HG03097 (cell line): ENCODE data around the gene YPEL3.

Source experiments
- ATAC-seq: cut with Tn5 transposase; IDR thresholded peaks from one replicate; pipeline ENCODE4 v1.9.1; 2021; ENCODE audit not compliant: unreplicated experiment, low FRiP score

YPEL3 gene

DNA sequence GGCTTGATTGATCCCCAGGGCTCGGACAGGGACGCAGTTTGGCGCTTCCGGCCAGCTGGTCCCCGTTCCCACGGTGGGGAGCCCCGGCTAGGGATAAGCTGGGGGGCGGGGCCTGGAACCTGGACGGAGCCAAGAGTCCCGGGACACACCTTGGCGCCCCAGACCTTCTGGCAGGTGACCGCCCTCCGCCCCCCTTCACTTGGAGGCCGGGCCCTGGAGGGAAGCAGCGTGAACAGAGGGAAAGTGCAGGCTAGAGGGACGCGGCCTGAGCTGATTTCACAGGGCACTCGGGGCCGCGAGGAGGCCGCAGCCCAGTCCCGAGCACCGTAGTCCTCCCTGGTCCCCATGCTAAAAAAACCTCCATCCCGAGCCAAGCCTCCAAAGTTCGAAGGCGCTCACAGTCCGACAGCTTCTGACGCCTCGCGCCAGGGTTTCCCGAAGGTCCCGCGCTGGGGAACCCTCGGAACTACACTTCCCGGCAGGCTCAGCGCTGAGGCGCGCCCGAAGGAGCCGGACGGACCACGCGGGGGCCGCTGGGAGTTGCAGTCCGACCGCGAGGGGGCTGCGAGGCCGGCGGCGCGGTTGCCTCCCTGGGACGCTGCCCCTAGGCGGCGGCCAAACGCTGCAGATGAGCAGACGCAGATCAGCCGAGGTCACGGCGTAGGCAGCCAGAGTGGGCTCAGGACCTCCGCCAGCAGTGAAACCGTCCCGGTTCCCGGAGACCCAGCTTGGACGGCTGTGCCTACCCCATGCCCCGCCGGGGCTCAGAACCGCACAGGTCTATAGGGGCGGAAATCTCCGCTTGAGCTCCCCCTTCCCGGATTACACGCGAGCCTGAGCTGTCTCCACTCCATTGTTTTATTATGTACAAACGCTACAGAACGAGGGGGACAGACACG is 4.3 kb downstream of the YPEL3 start, which contains the start of gene TBX6:
Gene TBX6, minus strand, starts transcription at position 451 of the 899 bp plus-strand sequence. CDS start 731 bp downstream, outside the sequence.
- peak; percentile 66 for ATAC-seq

DNA sequence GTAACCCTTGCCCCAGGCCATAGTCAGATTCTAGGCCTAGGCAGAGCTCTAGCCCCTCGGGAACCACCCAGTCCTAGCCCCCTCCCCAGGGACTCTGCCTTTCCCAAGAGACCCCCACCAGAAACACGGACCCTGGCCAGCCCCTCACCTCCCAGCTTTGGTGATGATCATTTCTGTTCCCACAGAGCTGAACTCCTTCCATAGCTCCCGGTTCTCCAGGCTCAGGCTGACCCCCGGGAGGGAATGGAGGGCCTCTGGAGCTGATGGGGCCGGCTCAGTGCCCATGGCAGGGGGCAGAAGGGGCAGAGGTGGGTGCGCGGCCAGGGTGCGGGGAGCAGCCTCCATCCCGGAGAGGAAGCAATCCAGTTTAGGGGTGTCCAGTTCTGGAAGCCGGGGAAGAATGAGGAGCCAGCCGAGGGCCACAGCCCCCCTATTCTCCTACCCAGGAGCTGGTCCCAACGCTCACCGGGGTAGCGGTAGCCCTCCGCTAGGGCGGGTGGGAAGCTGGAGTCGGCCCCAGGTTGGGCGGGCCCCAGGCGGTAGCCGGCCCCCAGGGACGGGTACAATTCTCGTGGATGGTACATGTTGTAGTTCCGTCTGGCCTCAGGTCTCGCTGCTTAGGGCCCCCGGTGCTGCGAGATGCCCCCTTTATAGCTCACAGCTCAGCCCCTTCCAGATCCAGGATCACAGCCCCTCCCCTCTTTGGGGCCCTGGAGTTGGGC is 5.2 kb downstream of the YPEL3 start:
- no peak for ATAC-seq

DNA sequence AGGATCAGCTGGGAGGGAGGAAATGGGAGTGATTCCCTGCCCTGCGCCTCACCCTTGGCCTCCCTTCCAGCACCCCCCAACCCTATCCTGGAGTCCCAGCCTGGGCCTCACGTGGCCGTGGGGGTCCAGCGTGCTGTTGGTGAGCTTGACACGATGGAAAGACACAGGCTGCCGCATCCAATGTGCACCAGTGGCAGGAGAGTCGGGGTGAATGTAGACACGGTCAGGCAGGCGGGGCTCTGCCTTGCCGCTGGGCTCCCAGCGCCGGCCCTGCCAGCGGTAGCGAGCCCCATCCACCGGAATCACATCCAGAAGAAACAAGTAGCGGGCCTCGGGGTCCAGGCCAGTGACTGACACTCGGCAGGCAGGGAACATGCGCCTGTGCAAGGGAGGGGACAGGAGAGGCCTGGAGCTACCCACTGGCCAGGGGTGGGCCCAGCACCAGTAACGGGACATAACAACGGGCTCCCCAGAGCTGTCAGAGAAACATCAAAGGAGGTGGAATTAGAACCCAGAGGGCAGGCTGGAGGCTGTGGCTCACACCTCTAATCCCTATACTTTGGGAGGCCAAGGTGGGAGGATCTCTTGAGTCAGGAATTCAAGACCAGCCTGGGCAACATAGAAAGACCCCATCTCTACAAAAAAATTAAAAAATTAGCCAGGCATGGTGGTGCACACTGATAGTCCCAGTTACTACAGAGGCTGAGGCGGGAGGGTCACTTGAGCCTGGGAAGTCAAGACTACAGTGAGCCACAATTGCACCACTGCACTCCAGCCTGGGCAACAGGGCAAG is 7.0 kb downstream of the YPEL3 start:
- ATAC-seq: no peak

DNA sequence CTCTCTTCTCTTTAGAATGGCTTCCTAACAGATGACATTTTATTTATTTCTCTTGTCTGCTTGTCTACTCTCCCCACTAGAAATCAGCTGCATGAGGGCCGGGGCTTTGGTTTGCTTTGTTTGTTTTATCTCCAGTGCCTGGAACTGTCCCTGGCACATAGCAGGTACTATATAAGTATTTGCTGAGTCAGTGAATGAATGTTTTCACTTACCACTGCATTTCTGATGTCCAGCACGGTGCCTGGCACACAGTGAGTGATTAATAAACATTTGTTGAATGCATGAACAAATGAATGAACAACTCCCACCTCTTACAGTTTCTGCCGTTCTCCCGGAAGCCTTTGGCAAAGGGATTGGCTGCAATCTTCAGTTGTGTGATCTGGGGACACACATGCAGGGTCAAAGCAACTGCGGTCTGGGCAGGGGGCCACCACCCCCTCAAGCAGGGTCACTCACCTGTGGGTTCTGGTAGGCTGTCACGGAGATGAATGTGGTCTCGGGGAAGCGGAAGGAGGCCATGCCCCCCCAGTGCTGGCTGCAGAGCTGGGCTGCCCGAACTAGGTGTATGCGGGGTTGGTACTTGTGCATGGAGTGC is 7.7 kb downstream of the YPEL3 start:
- ATAC-seq: no peak

DNA sequence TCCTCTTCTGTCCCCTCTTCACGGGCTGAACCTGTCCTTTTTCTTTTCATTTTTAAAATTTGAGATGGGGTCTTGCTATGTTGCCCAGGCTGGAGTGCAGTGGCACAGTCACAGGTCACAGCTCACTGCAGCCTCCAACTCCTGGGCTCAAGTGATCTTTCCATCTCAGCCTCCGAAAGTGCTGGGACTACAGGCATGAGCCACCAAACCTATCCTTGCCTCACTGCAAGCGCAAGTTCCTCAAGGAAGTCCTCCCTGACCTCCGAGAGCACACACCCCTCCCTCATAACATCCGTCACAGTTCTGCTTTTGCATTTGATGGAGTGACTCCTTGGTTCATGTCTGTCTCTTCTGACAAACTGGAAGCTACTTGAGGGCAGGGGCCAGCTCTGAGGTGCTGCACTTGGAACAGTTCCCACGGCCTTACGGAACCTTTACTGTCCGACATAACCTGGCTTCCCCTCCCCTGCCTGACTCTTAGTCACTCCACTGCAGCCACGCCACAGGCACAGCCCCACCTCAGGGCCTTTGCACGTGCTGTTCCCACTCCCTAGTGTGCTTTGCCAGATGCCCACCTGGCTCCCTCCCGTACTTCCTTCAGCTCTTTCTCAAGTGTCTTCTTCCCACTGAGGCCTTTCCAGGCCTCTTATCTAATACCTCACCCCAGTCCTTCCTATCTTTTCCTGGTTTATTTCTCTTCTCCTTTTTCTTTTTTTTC is 8.7 kb downstream of the YPEL3 start:
- ATAC-seq: no peak

DNA sequence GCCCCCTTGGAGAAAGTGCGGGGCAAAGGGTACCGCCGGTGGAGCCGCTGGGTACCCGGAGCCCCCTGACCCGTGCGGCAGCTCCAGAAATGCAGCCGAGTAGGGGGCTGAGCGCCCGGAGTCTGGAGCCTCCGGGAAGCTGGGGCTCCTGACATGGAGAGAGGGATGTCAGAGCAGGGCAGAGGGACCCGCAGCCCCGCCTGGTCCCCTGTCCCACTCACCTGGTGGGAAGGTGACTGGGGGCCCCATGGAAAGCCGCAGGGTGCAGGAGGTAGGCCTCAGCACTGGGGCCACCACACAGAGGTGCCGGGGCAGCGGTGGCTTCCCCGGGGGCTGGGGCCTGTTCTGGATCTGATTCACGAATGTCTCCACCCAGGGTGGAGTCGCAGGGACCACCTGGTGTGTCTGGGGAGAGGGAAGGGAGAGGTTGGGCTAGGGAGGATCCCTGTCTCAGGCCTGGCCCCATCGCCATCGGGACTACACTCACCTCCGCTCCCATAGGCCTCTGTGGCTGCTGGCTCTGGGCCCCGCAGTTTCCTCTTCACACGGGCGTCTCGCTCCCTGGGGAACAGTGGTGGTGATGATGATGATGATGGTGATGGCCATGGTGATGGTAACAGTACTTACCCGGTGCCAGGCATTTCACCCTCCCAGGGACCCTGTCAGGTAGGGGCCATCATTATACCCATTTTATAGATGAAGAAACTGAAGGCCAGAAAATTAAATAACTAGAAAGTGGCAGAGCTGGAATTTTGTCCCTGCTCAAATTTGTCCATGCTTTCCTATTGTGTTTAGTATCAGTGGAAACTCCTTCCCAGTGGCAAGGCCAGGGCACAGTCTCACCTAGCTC is 9.5 kb downstream of the YPEL3 start:
- ATAC-seq: no peak

DNA sequence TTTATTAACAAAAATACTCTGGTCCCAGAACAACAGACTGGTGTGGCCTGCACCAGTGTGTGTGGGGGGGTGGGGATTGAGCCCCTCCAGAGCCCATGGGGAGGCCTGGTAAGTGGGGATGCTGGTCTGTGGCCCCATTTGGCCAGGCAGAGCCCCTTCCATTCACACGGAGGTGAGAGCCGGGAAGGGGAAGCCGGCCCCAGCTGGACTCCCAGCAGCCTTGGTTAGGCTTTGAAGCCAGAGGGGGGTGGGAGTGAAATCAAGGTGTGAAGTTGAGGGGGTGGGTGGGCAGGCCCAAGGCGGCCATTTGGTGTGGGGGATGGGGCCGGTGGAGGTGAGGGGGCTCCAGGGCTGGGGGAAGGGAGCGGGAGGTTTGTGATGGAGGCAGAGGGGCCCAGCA is 10.2 kb downstream of the YPEL3 start:
- no peak for ATAC-seq

DNA sequence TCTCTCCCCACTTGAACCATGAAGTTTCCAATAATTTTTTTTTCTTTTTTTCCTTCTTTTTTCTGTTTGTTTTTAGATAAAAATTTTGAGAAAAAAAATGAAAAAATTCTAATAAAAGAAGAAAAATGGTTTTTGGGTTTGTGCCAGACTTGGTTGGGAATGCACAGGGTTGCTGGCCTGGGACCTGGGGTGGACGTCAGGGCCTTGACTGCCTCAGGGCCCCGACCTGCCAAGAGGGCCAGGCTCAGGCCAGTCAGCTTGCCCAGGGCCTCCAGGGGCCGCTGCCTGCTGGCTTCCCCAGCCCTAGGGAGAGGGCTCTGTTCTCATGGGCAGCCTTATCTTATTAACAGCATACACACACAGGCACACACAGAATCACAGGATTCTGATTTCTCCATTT is 10.8 kb downstream of the YPEL3 start:
- no peak for ATAC-seq

DNA sequence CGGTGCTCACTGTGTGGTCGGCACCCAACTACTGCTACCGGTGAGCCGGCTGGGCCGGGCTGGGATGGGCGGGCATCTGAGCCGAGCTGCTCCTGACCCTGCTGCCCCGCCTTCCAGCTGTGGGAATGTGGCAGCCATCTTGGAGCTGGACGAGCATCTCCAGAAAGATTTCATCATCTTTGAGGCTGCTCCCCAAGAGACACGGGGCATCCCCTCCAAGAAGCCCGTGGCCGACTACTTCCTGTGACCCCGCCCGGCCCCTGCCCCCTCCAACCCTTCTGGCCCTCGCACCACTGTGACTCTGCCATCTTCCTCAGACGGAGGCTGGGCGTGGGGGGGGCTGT is 11.2 kb downstream of the YPEL3 start:
- no peak for ATAC-seq

DNA sequence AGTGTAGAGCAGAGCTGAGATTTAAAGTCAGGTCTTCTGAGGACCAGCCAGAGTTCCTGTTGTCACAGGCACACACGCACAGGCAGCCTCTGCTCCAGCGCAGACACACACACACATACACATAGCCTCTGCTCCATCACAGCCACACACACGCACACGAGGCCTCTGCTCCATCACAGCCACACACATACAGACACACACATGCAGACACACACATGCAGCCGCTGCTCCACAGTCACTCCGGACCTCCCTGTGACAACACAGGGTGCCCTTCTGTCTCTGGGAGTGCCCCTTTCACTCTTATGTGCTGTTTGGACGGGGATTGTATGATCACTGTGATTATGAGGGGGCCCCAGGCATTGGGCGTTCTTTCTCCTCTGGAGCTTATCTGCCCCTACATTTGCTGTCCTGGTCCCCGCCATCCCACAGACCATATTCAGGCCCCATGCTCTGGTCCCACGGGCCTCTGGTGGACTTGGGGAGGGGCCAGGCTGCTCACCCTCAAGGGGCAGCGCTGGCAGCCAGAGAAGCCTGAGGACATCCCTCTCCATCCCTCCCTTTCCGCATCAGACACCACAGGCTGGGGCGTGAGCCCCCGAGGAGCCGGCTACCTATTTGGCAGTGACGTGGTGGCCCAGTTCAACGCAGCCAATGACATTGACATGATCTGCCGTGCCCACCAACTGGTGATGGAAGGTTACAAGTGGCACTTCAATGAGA is 11.8 kb downstream of the YPEL3 start:
- no peak for ATAC-seq

DNA sequence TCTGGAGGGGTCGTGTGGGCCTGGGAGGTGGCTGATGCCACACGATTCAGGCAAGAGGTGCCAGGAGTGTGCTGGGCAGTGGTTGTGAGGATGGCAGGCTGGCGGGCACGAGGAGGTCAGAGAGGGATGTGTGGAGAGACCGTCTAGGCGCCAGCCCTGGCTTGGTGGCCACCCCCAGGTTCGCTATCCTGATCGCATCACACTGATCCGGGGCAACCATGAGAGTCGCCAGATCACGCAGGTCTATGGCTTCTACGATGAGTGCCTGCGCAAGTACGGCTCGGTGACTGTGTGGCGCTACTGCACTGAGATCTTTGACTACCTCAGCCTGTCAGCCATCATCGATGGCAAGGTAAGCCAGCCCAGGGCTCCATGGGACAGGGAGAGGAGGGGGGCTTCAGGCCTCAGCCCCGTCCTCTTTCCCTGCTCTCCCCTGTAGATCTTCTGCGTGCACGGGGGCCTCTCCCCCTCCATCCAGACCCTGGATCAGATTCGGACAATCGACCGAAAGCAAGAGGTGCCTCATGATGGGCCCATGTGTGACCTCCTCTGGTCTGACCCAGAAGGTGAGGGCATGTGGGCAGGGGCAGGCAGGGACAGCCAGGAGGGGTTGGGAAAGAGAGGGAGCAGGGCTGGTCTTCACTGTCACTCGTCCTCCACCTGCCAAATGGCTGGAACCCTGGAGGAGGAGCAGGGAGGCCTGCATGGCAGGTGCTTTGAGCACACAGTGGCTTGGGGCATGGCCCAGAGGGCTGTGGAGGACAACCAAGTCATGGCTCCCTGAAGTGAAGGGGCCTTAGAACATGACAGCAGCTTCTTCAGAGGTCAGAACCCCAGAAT is 12.6 kb downstream of the YPEL3 start:
- no peak for ATAC-seq

DNA sequence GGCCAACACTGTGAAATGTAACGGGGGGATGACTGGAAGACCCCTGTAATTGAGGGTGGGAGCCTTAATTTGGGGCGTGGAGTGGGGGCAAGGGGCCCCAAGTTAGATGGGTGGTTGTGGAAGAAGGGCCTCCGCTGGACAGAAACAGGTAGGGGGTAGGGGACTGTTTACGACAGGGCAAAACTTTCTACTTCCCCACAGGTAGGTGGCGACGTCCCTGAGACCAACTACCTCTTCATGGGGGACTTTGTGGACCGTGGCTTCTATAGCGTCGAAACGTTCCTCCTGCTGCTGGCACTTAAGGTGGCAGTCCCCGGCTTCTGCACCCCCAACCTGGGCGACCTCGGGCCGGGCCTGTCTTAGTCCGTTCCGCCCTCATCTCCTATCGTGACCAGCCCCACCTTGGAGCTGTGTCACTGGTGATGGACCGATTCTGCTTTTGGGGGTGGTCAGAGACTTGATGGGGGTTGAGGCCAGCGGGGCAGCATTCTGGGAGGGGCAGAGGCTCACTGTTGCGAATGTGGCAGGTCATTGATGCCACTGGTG is 13.4 kb downstream of the YPEL3 start:
- no peak for ATAC-seq

DNA sequence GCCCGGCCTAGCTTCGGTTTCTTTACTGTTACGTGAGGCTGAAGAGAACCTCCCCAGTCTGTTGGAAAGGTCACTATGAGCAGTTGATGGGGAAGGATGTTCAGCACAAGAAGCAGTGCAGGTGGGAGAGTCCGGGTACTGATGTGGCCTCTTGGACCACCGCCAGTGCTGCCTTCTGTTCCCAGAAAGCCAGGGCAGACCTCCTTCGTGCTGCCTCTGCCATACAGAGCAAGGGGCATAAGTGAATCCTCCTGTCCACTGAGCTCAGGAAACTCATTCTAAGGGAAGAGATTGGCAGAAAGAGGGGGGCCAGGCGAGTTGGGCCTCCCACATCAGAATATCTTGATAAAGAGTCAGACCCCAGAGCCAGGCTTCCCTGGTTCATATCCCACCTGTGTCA is 16.5 kb downstream of the YPEL3 start:
- no peak for ATAC-seq

DNA sequence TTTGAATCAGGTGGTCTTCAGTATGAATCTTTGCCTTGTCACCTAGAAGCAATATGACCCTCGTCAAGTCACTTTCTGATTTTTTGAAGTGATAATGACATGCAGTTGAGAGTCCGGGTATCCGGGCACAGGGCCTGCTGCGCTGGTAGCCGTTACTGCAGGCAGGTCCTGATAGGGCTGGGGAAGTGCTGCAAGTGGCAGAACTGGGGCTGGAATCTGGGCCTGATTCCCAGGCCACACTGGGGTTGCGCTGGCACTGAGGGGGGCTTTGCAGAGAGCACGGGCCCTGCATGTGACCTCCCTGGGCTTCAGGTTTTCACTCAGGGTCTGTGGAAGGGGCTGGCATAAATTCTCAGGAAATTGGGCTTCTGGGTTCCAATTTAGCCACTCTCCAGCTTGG is 17.3 kb downstream of the YPEL3 start:
- ATAC-seq: no peak

DNA sequence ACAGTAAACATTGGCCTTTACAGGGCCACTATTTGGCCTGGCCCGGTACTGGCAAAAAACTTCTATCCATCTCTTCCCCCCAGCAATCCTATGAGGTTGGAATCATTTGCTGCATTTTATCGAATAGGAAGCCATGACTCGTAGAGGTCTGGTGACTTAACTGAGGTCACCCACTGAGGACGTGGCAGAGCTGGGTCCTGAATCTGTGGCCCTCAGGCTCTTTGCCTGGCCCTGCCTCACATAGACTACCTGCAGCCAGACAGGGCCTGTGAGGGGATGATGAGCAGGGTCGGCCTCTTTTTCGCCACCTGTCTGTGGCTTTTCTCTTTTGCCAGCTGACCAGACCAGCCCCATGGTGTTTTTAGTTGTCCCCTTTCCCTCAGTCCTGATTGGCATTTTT is 18.4 kb downstream of the YPEL3 start:
- no peak for ATAC-seq

DNA sequence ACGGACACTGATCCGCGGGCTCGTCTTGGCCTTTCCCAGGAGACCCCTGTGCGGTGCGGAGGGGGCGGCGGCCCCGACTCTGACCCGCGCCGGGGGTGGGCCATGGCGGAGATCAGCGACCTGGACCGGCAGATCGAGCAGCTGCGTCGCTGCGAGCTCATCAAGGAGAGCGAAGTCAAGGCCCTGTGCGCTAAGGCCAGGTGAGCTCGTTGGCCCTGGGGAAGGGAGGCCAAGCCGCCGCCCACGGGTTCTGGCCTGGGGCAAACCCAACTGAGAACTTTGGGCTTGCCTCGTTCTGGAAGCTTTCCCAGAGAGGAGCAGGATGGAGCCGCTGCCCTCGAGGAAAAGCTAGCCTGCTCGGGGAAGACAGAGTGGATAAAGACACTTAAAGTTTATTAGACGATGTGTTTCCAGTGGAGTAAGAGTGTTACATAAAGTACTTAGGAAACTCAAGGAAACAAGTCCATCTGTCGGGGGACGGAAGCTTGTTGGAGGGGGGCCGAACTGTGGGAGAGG is 19.7 kb downstream of the YPEL3 start:
- ATAC-seq: peak; percentile 22
